ENCODE data around the gene NCS1.

DNA sequence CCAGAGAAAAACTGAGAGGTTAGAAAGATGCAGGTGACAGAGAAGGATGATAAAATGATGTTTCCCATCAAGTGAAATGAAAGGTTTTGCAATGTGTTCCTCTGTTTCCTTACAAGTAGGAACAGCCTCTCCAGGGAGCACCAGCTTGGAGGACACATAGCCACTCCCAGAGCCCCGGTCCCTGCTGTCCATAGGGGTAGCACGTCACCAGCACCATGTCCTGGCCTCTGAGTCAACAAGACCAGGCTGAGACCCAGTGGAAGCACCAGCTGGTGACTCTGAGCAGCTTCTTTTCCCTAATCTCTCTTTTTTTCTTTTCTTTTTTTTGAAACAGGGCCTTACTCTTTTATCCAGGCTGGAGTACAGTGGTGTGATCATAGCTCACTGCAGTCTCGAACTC lies 73.9 kb downstream of the NCS1 start:
- TF ChIP-seq GATA2 (IDR thresholded peaks at IDR 0.05; ENCODE audit: low read depth, low read length) (no peak), GATA3 (IDR thresholded peaks at IDR 0.05; ENCODE audit: low read depth, low read length) (no peak)

All from SH-SY5Y (cell line).